Bladder microvascular endothelial cell (primary cell): ENCODE data around the gene DCAF8. TPM values are rescaled to one million over a fixed set of nuclear protein-coding genes. Genes with fewer than 3 reads are reported as not detected.

ENCODE experiments used
- total RNA-seq: library from RNA; depleted of rRNA; stranded (reverse); fragments of >200 nt; gene quantifications from 2 replicates; pipeline ENCODE4 v1.2.3, GENCODE V29; 2014

The DCAF8 gene
- 59.4 and 102 TPM in 2 replicates for total RNA-seq

DNA sequence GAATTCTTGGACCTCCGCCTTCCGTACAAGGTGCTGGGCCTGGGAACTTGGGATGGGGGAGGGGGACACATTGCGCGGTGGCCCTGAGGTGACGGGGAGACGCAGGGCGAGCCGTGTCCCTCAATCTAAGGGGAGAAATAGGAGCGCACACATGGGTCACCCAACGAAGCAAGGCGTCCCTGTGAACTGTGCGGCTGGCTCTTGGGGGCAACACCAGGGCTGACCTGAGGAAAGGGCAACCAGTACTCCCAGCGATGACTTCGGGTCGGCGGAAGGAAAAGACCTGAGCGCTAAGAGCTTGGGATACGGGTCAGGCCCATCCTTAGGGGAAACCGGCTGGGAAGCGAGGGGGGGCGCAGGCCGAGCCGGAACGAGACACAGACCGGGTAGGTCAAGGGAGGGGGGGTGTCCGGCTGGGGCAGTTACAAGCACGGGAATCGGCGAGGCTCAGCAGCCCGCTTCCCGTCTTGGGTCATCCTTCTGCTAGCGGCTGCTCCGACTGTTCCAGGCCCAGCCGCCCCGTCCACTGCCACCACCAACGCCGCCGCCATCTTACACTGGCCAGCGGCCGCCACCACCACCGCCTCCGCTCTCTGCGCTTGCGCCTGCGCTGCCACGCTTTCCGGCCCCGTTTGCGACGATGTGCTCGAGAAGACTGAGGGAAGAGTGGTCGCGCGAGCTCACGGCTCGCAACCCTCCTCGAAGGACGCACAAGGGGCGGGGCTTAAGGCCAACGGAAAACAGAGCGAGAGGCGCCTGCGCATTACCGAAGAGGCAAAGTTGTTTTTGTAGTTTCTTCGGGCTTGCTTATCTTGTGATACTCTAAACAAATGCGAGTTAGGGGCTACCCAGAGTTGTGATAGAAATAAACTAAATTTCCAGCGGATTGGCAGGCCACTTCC is at the start of gene DCAF8:
Gene DCAF8, minus strand, starts transcription at position 657 of the 902 bp plus-strand sequence. CDS start 18,541 bp downstream, outside the sequence.

DNA sequence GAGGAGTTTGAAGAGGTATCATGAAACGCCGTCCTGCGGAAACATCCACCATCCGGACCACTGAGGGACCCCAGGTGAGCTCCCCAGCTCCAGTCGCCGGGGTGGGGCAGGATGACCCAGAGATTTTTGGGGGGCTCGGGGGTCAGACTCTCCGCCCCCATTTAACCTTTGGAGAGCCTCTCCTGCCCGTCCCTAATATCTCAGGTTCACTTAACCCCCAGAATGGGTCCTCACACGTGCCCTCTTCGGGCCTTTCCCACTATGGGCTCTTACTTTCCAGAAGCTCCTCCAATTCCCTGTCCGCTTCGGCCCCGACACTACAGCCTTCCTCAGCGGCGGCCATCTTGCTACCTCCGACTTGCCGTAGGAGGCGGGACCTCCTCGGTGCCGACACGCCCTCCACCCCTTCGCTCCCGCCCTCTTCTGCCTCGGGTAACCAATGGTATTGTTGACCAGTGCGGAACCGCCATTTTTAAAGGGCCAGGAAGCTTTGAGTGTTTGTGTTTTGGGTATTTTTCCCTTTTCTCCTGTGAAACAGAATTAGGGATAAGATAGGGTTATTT is 22.5 kb upstream of the DCAF8 start, which contains the start of gene PEX19:
Gene PEX19, minus strand, starts transcription at position 352 of the 563 bp plus-strand sequence. Its CDS starts 9 bp downstream, at position 343.

DNA sequence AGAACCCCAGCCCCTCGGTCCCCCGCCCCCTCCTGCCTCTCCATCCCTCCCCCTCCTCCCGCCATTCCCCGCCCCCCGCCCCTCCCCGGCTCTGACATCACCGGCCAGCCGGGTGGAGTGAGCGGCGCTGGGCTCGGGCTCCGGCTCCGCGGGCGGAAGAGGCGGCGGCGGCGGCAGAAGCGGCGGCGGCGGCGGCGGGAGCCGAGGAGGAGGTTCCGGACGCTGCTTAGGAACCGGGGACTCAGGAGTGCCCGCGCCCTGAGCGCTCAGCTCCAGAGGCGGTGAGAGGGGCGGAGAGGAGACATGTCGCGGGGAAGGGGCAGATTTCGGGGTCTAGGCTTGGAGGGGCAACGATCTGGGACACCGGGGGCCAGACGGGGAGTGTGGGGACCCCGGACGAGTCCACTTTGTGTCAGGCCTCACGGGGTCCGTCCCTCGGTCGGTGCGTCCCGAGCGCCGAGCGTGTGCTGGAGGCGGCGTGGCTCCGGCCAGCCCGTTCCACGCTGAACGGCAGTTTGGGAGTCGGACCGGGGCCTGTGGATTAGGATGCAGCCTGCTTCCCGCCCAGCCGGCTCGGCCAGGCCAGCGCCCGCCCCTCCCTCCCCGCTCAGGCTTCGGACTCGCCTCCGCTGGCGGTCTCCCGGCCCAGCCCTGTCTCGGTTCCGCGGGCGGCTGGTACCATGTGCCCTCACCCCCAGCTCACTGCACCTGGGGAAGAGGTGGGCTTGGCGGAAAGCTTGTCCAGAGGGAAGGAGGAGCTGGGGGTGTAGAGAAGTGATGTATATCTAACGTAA is 56.9 kb downstream of the DCAF8 start, which contains the start of gene PEA15:
Gene PEA15, plus strand, starts transcription at position 143 of the 794 bp plus-strand sequence. CDS start 6,161 bp downstream, outside the sequence.

DNA sequence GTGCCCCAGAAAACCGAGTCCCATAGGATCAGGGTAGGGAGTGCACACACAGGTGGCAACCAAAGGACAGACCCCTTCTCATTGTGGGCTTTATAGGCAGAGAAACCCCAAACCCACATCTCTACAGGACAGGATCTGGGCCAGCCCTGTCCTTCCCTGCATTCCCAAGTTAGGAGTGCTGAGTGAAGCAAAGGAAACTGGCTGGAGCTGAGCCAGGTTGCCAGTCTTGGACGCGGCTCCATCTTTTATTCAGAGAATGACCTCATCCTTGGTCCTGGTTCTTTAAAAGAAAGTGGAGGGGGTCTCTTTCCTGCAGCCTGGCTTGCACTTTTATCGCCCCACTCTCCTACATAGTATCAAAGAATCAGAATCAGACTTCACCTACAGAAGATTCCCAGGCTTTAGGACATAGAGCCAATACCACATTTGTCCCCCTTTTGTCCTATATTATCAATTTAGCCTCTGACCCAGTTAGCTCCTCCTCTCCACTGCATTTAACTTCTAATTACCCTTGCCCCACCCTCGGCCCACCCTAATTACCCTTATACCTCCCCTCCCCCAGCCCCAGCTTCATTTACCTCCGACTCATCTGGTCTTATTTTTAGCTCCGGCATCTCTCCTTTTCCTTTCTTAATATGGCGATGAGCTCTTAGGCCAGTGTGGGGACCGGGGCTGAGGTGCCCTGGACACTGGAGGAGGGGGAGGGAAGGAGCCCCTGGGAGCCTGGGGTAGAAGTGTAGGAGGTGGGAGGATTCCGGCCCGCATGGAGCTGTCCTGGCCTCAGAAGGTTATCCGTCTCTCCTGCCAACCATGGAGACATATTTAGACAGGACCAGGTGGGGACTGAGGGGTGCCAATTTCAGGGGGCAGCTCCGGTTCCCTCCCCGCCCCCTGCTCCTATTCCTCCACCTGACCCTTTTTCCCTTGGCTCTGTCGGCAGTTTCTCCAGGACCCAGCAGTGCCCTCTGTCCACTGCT is 72.4 kb downstream of the DCAF8 start, which contains the start of gene CASQ1:
Gene CASQ1, plus strand, starts transcription at position 927 of the 977 bp plus-strand sequence. CDS start 177 bp downstream, outside the sequence.

Other genes starting within 250 kb of the DCAF8 start
- gene PIGM, start 230.6 kb downstream of the DCAF8 start, total RNA-seq = 1.6 and 4.0 TPM in 2 replicates
- gene KCNJ10, start 192.4 kb downstream of the DCAF8 start, total RNA-seq = not detected in 2 replicates
- not detected in 2 replicates for gene KCNJ9, start 181.0 kb downstream of the DCAF8 start, total RNA-seq
- gene IGSF8, start 163.9 kb downstream of the DCAF8 start, total RNA-seq = 7.4 and 15.1 TPM in 2 replicates
- gene ATP1A2, start 146.8 kb downstream of the DCAF8 start, total RNA-seq = not detected in 2 replicates
- not detected in 2 replicates for gene ATP1A4, start 110.9 kb downstream of the DCAF8 start, total RNA-seq
- gene CASQ1, start 72.0 kb downstream of the DCAF8 start, total RNA-seq = not detected in 2 replicates
- gene PEA15, start 57.2 kb downstream of the DCAF8 start, total RNA-seq = 51.8 and 148 TPM in 2 replicates
- gene PEX19, start 22.6 kb upstream of the DCAF8 start, total RNA-seq = 16.0 and 33.0 TPM in 2 replicates
- gene COPA, start 80.7 kb upstream of the DCAF8 start, total RNA-seq = 178 and 246 TPM in 2 replicates
- gene NCSTN, start 80.8 kb upstream of the DCAF8 start, total RNA-seq = 44.8 and 96.3 TPM in 2 replicates
- 0.06 TPM in 1 of 2 replicates, not detected in the other for gene NHLH1, start 104.5 kb upstream of the DCAF8 start, total RNA-seq
- gene VANGL2, start 138.0 kb upstream of the DCAF8 start, total RNA-seq = not detected in 2 replicates